Measurements from ENCODE around the gene RNU6-8. TPM values are rescaled to one million over a fixed set of nuclear protein-coding genes. Genes with fewer than 3 reads are reported as not detected.

The RNU6-8 gene
- polyA plus RNA-seq, 1 of the 3 experiments (the other 2 are of a cell fraction): not detected

DNA sequence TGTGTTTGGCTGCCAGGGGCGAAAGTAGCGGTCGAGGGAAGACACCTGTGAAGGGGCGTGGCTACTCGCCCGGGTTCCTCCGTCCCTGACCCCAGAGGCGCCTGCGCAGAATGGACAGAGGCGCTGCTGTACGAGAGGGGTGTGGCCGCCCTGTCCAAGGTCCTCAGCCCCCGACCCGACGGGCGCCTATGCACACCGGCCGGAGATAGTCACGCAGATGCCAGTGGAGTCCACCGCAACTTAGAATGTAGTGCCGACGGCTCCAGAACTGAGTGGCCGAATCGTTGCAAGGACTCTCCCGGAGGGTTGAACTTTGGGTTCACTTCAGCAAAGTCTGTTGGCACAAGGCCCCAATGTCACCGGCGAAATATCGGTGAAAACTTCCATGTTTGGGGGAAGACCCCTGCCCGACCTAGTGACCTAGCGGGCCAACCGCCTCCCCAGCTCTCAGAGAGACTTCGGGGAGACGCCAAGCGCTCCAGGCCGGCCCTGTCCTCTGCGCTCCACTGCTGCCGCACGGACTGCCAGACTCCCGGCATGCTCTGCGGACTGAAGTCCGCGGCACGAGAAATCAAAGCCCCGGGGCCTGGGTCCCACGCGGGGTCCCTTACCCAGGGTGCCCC, 1.8 kb downstream of the RNU6-8 start (continued):
- TF ChIP-seq IRF3 (IDR thresholded peaks at IDR 0.05; ENCODE audit: low read depth, low read length) (no peak), USF2 (IDR thresholded peaks at IDR 0.05; ENCODE audit: borderline replicate concordance, low read depth, low read length) (no peak), SIN3A (IDR thresholded peaks at IDR 0.05; ENCODE audit: borderline replicate concordance, low read depth, low read length) (0 out of 2 replicates have a peak, but pooled peaks have one; percentile 31), TEAD4 (IDR thresholded peaks at IDR 0.05; ENCODE audit: borderline replicate concordance, insufficient read depth) (no peak)
- TF ChIP-seq, protein P1, sequence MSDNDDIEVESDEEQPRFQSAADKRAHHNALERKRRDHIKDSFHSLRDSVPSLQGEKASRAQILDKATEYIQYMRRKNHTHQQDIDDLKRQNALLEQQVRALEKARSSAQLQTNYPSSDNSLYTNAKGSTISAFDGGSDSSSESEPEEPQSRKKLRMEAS (IDR thresholded peaks at IDR 0.05; ENCODE audit: low read depth): peak; percentile 79
- TF ChIP-seq, protein P2, sequence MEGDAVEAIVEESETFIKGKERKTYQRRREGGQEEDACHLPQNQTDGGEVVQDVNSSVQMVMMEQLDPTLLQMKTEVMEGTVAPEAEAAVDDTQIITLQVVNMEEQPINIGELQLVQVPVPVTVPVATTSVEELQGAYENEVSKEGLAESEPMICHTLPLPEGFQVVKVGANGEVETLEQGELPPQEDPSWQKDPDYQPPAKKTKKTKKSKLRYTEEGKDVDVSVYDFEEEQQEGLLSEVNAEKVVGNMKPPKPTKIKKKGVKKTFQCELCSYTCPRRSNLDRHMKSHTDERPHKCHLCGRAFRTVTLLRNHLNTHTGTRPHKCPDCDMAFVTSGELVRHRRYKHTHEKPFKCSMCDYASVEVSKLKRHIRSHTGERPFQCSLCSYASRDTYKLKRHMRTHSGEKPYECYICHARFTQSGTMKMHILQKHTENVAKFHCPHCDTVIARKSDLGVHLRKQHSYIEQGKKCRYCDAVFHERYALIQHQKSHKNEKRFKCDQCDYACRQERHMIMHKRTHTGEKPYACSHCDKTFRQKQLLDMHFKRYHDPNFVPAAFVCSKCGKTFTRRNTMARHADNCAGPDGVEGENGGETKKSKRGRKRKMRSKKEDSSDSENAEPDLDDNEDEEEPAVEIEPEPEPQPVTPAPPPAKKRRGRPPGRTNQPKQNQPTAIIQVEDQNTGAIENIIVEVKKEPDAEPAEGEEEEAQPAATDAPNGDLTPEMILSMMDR (IDR thresholded peaks at IDR 0.05): no peak

- 8% methylated on average over 14 of the region's 14 CpGs for WGBS (ENCODE audit: low lambda C conversion rate)
- Histone ChIP-seq H3K9me3 (no peaks in the 10 kb centered on the region), H3K79me2 (ENCODE audit: insufficient read depth) (no peaks in the 10 kb centered on the region), H3K36me3 (replicated peaks in 1 of 2; ENCODE audit: control insufficient read depth in 1 of 2, insufficient read depth in 2 of 2, low read length in 1 of 2) (no peaks in the 10 kb centered on the region), H3K4me1 (ENCODE audit: control insufficient read depth in 1 of 2, insufficient read depth in 2 of 2, low read depth in 1 of 2, low read length in 1 of 2) (peaks cover 0 to 6% of the 10 kb centered on the region in 2 experiments; a peak in 2 of 4 replicates), H3K9ac (no peak overlapping the region), H3K4me3 (ENCODE audit: low read depth in 2 of 2, low read length in 1 of 2) (peak overlapping the region; percentile 78), H3F3A (replicated peaks; ENCODE audit: insufficient read depth) (peaks cover 7% of the 10 kb centered on the region), H3K27me3 (ENCODE audit: insufficient read depth) (no peaks in the 10 kb centered on the region), H2AFZ (ENCODE audit: low read depth) (peak overlapping the region; percentile 94; the same call in 1 of the 2 replicates), H4K20me1 (ENCODE audit: insufficient read depth) (no peaks in the 10 kb centered on the region), H3K4me2 (peak overlapping the region; percentile 81), H3K27ac (ENCODE audit: low read depth in 2 of 2, low read length in 1 of 2) (peak overlapping the region in 1 of 2 experiments; percentile 92; a peak in 2 of 4 replicates), H3K9me2 (no peaks in the 10 kb centered on the region)
- DNase-seq: no peak
- CTCF ChIA-PET: interaction anchor here (0.8 to 1.8 kb wide), 4 partner anchors 25 to 274 kb away, joined by 3 to 8 read pairs (median 5); no protein-coding TSS in a partner anchor
- TF ChIP-seq ELF1 (IDR thresholded peaks at IDR 0.05): no peak
- TF ChIP-seq TAF1 (IDR thresholded peaks at IDR 0.05; ENCODE audit: borderline replicate concordance, low read depth, low read length): no peak
- no peak for TF ChIP-seq USF1 (IDR thresholded peaks at IDR 0.05; ENCODE audit: borderline replicate concordance, low read depth)
- no peak for TF ChIP-seq NFIC (IDR thresholded peaks at IDR 0.05; ENCODE audit: borderline replicate concordance)
- no peak for TF ChIP-seq JUND (IDR thresholded peaks at IDR 0.05)
- TF ChIP-seq RAD21 (IDR thresholded peaks at IDR 0.05; ENCODE audit: low read length): 0 out of 2 replicates have a peak, but pooled peaks have one; percentile 1
- POLR2A ChIA-PET: no interaction called here
Measured at GRCh38 chr14:32200368-32201192, 2.5 kb downstream of the RNU6-8 start.
